A549 (cell line): ENCODE data around the gene PRR11. TPM values are rescaled to one million over a fixed set of nuclear protein-coding genes. Genes with fewer than 3 reads are reported as not detected.

Experiments used
- ATAC-seq, 2 experiments: fragments of 200-7000 bp in 1 of 2; fragments of >200 bp in 1 of 2; cut with Nextera tagmentation in 1 of 2; cut with Tn5 transposase in 1 of 2; 3 replicates each; pipeline versions ENCODE4 v1.8.0 to v1.9.1; 2018 to 2020; ENCODE audit warnings: mild to moderate bottlenecking in 1 of 2, moderate library complexity in 1 of 2
- CTCF ChIA-PET: fragments of 300-600 bp; sonication (Branson Sonifier 250); formaldehyde crosslinking; extraction: SDS; loops from one replicate; lab custom pipeline; 2021; ENCODE audit warnings: antibody characterized with exemption, inconsistent platforms; lab: Yijun Ruan, JAX
- POLR2A ChIA-PET: fragments of 350-600 bp; formaldehyde crosslinking; extraction: SDS; loops from one replicate; lab custom pipeline; 2021; ENCODE audit warnings: antibody characterized with exemption, inconsistent platforms; lab: Yijun Ruan, JAX
- DNase-seq, 2 experiments: peaks; one replicate each; pipeline versions ENCODE4 v3.0.0 to v3.0.0-alpha.2; 2011 to 2016; ENCODE audit warnings: low read depth in 1 of 2, low spot score in 1 of 2
- FAIRE-seq: peaks from 2 replicates; lab custom pipeline; 2011; peaks lifted over from hg19 to GRCh38; lab: Jason Lieb, UNC
- H3K27ac ChIP-seq, 2 experiments: fragments of >200 bp; sonication (Bioruptor Twin); formaldehyde crosslinking; 3 replicates each; pipeline ENCODE4 v1.5.1; 2016 to 2017
- H3K4me1 ChIP-seq: fragments of >200 bp; sonication (Bioruptor Twin); formaldehyde crosslinking; 3 replicates; pipeline ENCODE4 v1.6.1; 2016
- H3K4me2 ChIP-seq: fragments of >200 bp; sonication (Bioruptor Twin); formaldehyde crosslinking; 3 replicates; pipeline ENCODE4 v1.6.1; 2016
- H3K4me3 ChIP-seq: fragments of >200 bp; sonication (Bioruptor Twin); formaldehyde crosslinking; 3 replicates; pipeline ENCODE4 v1.5.1; 2016
- H3K9me3 ChIP-seq: fragments of >200 bp; sonication (Bioruptor Twin); formaldehyde crosslinking; 3 replicates; pipeline ENCODE4 v1.6.1; 2016
- CBX2 ChIP-seq: fragments of 200-600 bp; sonication (generic); IDR thresholded peaks from 2 replicates; pipeline ENCODE4 v1.6.1; 2016; ENCODE audit warnings: low read depth, mild to moderate bottlenecking, borderline replicate concordance
- CHD2 ChIP-seq: fragments of 150-350 bp; IDR thresholded peaks from 2 replicates; pipeline ENCODE4 v1.6.1; 2014; ENCODE audit warnings: low read length; ENCODE audit not compliant: partially characterized antibody
- EHF ChIP-seq: fragments of 250-450 bp; sonication (Bioruptor Pico); IDR thresholded peaks from 2 replicates; pipeline ENCODE4 v1.5.0; 2020; ENCODE audit warnings: mild to moderate bottlenecking
- EP300 ChIP-seq, 2 experiments: fragments of >200 bp; sonication (Bioruptor Twin); formaldehyde crosslinking; IDR thresholded peaks; 2 replicates in 1 of 2; 3 replicates in 1 of 2; pipeline ENCODE4 v1.6.1; 2016 to 2017
- FOSB ChIP-seq: fragments of 250-450 bp; sonication (Bioruptor Pico); IDR thresholded peaks from 2 replicates; pipeline ENCODE4 v1.5.0; 2020; ENCODE audit warnings: mild to moderate bottlenecking, moderate library complexity
- FOSL2 ChIP-seq, 2 experiments: fragments of 450-650 bp in 1 of 2; fragments of >200 bp in 1 of 2; sonication (Bioruptor Twin) in 1 of 2; formaldehyde crosslinking; IDR thresholded peaks; 2 replicates each; pipeline versions ENCODE4 v1.5.0 to v1.6.1; 2016 to 2020; ENCODE audit warnings: mild to moderate bottlenecking in 1 of 2, moderate library complexity in 1 of 2
- HDAC2 ChIP-seq: fragments of 200-600 bp; sonication (generic); IDR thresholded peaks from 2 replicates; pipeline ENCODE4 v1.6.1; 2016
- HOXA7 ChIP-seq: fragments of 250-450 bp; sonication (Bioruptor Pico); IDR thresholded peaks from 2 replicates; pipeline ENCODE4 v1.5.0; 2020; ENCODE audit warnings: mild to moderate bottlenecking, moderate library complexity
- HOXB5 ChIP-seq: fragments of 250-450 bp; sonication (Bioruptor Pico); IDR thresholded peaks from 2 replicates; pipeline ENCODE4 v1.5.0; 2020; ENCODE audit warnings: mild to moderate bottlenecking, moderate library complexity
- JUN ChIP-seq, 2 experiments: fragments of >200 bp; sonication (Bioruptor Twin); formaldehyde crosslinking; IDR thresholded peaks; 2 replicates in 1 of 2; 3 replicates in 1 of 2; pipeline ENCODE4 v1.6.1; 2016 to 2017
- KDM5A ChIP-seq: fragments of 200-600 bp; sonication (generic); IDR thresholded peaks from 2 replicates; pipeline ENCODE4 v1.6.1; 2016; ENCODE audit warnings: antibody characterized with exemption, mild to moderate bottlenecking
- MAZ ChIP-seq: fragments of 150-350 bp; IDR thresholded peaks from 2 replicates; pipeline ENCODE4 v1.6.1; 2014; ENCODE audit warnings: antibody characterized with exemption, low read depth, low read length, borderline replicate concordance
- NR3C1 ChIP-seq: fragments of >200 bp; sonication (Bioruptor Twin); formaldehyde crosslinking; IDR thresholded peaks from 3 replicates; pipeline ENCODE4 v1.6.1; 2017
- POLR2A ChIP-seq: IDR thresholded peaks from 2 replicates; pipeline ENCODE4 v1.6.1; 2012; ENCODE audit warnings: mild to moderate bottlenecking, low read length
- RCOR1 ChIP-seq: fragments of 150-350 bp; IDR thresholded peaks from 2 replicates; pipeline ENCODE4 v1.6.1; 2014; ENCODE audit warnings: antibody characterized with exemption, low read length, low read depth
- RNF2 ChIP-seq: fragments of 200-600 bp; sonication (generic); IDR thresholded peaks from 2 replicates; pipeline ENCODE4 v1.6.1; 2016; ENCODE audit warnings: low read depth, mild to moderate bottlenecking, antibody characterized with exemption, moderate library complexity, borderline replicate concordance
- SREBF2 ChIP-seq: fragments of 450-650 bp; IDR thresholded peaks from 2 replicates; pipeline ENCODE4 v1.6.1; 2014; ENCODE audit warnings: mild to moderate bottlenecking, moderate library complexity
- WGBS: methylation state at CpG from one replicate; pipeline ENCODE4 v1.1.6; 2017; ENCODE audit errors: missing lambda C conversion rate; 5-methylcytosine and 5-hydroxymethylcytosine counted together
- polyA plus RNA-seq, 4 experiments: library from polyadenylated mRNA; depleted of rRNA in 3 of 4; stranded (reverse); fragments of >200 nt; fragmentation: RNase III in 1 of 4; extraction: RNeasy Plus Mini Kit Qiagen cat#74134 plus additional on column Dnase treatment in 1 of 4; gene quantifications; 2 replicates in 3 of 4; 3 replicates in 1 of 4; pipeline ENCODE4 v1.2.3, GENCODE V29; 2011 to 2017
- small RNA-seq, 6 experiments: library from RNA; depleted of rRNA; stranded (forward); fragments of <200 nt; gene quantifications; one replicate each; pipeline ENCODE3, GENCODE V24; 2012
- TF ChIP-seq, protein P1 (sequence below): fragments of 200-600 bp; sonication (generic); IDR thresholded peaks from 2 replicates; pipeline ENCODE4 v1.6.1; 2016; ENCODE audit warnings: antibody characterized with exemption, mild to moderate bottlenecking, moderate library complexity
- TF ChIP-seq, protein P2 (sequence below): IDR thresholded peaks from 2 replicates; pipeline ENCODE4 v1.6.1; 2012; ENCODE audit warnings: low read depth, borderline replicate concordance
- TF ChIP-seq, protein P3 (sequence below): fragments of 150-350 bp; IDR thresholded peaks from 2 replicates; pipeline ENCODE4 v1.6.1; 2014; ENCODE audit warnings: low read depth, mild to moderate bottlenecking, low read length

The PRR11 gene
- polyA plus RNA-seq, 2 of the 4 experiments (the other 2 are of a cell fraction) = 66.4 to 66.9 TPM

DNA sequence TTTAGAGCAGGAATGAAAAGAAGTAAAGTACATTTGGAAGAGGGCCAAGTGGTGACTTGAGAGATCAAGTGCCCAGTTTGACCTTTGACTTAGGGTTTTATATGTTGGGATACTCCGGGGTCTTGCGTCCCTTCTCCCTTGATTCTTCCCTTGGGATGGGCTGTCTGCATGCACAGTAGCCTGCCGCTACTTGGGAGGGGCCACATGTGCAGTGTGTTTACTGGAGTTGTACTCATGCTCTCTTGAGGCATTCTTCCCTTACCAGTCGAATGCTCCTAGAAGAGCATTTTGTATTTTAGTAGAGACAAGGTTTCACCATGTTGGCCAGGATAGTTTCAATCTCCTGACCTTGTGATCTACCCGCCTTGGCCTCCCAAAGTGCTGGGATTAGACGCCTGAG, 88.5 kb downstream of the PRR11 start:
- no peaks in the 10 kb centered on the region for H3K9me3 ChIP-seq
- WGBS = 69% methylated on average over 6 of the region's 6 CpGs
- TF ChIP-seq HDAC2 = no peak
- TF ChIP-seq FOSB = no peak
- no peak for TF ChIP-seq NR3C1
- no peak for TF ChIP-seq SREBF2
- TF ChIP-seq FOSL2 (IDR thresholded peaks at IDR 0.05) = no peak
- no peak for TF ChIP-seq FOSL2 (CRISPR knock-in tag; IDR thresholded peaks at IDR 0.05)
- TF ChIP-seq MAZ = no peak
- no peak for TF ChIP-seq CHD2
- no peak for TF ChIP-seq HOXA7 (CRISPR knock-in tag)
- TF ChIP-seq, protein P1, sequence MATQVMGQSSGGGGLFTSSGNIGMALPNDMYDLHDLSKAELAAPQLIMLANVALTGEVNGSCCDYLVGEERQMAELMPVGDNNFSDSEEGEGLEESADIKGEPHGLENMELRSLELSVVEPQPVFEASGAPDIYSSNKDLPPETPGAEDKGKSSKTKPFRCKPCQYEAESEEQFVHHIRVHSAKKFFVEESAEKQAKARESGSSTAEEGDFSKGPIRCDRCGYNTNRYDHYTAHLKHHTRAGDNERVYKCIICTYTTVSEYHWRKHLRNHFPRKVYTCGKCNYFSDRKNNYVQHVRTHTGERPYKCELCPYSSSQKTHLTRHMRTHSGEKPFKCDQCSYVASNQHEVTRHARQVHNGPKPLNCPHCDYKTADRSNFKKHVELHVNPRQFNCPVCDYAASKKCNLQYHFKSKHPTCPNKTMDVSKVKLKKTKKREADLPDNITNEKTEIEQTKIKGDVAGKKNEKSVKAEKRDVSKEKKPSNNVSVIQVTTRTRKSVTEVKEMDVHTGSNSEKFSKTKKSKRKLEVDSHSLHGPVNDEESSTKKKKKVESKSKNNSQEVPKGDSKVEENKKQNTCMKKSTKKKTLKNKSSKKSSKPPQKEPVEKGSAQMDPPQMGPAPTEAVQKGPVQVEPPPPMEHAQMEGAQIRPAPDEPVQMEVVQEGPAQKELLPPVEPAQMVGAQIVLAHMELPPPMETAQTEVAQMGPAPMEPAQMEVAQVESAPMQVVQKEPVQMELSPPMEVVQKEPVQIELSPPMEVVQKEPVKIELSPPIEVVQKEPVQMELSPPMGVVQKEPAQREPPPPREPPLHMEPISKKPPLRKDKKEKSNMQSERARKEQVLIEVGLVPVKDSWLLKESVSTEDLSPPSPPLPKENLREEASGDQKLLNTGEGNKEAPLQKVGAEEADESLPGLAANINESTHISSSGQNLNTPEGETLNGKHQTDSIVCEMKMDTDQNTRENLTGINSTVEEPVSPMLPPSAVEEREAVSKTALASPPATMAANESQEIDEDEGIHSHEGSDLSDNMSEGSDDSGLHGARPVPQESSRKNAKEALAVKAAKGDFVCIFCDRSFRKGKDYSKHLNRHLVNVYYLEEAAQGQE = no peak
- TF ChIP-seq RNF2 = no peak
- TF ChIP-seq HOXB5 (CRISPR knock-in tag) = no peak
- TF ChIP-seq POLR2A = no peak
- no peak for TF ChIP-seq EHF (CRISPR knock-in tag)
- TF ChIP-seq, protein P2, sequence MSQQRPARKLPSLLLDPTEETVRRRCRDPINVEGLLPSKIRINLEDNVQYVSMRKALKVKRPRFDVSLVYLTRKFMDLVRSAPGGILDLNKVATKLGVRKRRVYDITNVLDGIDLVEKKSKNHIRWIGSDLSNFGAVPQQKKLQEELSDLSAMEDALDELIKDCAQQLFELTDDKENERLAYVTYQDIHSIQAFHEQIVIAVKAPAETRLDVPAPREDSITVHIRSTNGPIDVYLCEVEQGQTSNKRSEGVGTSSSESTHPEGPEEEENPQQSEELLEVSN = no peak
- TF ChIP-seq RCOR1 = no peak
- TF ChIP-seq, protein P3, sequence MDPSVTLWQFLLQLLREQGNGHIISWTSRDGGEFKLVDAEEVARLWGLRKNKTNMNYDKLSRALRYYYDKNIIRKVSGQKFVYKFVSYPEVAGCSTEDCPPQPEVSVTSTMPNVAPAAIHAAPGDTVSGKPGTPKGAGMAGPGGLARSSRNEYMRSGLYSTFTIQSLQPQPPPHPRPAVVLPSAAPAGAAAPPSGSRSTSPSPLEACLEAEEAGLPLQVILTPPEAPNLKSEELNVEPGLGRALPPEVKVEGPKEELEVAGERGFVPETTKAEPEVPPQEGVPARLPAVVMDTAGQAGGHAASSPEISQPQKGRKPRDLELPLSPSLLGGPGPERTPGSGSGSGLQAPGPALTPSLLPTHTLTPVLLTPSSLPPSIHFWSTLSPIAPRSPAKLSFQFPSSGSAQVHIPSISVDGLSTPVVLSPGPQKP = no peak
- TF ChIP-seq KDM5A = no peak
- TF ChIP-seq EP300 (IDR thresholded peaks at IDR 0.05) = no peak
- no peak for TF ChIP-seq CBX2
- TF ChIP-seq JUN (IDR thresholded peaks at IDR 0.05) = no peak
- no peak overlapping the region for H3K4me3 ChIP-seq
- ChIA-PET CTCF (interaction anchor here (1.1 kb wide), 1 partner anchor 10 kb away, joined by 3 read pairs; no protein-coding TSS in a partner anchor), POLR2A (no interaction called here)
- no peak overlapping the region for H3K27ac ChIP-seq
- DNase-seq (no peak), FAIRE-seq (no peak), ATAC-seq (no peak)
- H3K4me2 ChIP-seq = no peak overlapping the region
- H3K4me1 ChIP-seq = no peaks in the 10 kb centered on the region

Small RNAs within 50 kb of the gene (small RNA-seq; reads per million reads assigned to genes)
- 67.9 to 5,719 (median 4,757) reads per million in 6 experiments for gene MIR301A
- 13.0 to 1,911 (median 1,096) reads per million in 6 experiments for gene MIR454
- 0 to 12.0 (median 1.4) reads per million in 6 experiments for gene RNU2-58P

Other genes starting within 250 kb of the PRR11 start
- gene TRIM37, start 48.9 kb upstream of the PRR11 start, polyA plus RNA-seq (2011; rRNA removed) = 51.3 and 56.3 TPM in 2 replicates
- gene TRIM37, start 48.9 kb upstream of the PRR11 start, polyA plus RNA-seq (2017; fragmentation: RNase III; extraction: RNeasy Plus Mini Kit Qiagen cat#74134 plus additional on column Dnase treatment) = 26.2 to 29.4 TPM (median 28.6 TPM) in 3 replicates
- gene SKA2, start 560 bp upstream of the PRR11 start, polyA plus RNA-seq (2011; rRNA removed) = 43.4 and 59.6 TPM in 2 replicates
- gene SKA2, start 560 bp upstream of the PRR11 start, polyA plus RNA-seq (2017; fragmentation: RNase III; extraction: RNeasy Plus Mini Kit Qiagen cat#74134 plus additional on column Dnase treatment) = 138 to 148 TPM (median 147 TPM) in 3 replicates
- gene SMG8, start 54.3 kb downstream of the PRR11 start, polyA plus RNA-seq (2011; rRNA removed) = 27.3 and 30.6 TPM in 2 replicates
- gene SMG8, start 54.3 kb downstream of the PRR11 start, polyA plus RNA-seq (2017; fragmentation: RNase III; extraction: RNeasy Plus Mini Kit Qiagen cat#74134 plus additional on column Dnase treatment) = 20.1 to 21.3 TPM (median 20.9 TPM) in 3 replicates
- gene GDPD1, start 64.8 kb downstream of the PRR11 start, polyA plus RNA-seq (2011; rRNA removed) = 6.4 and 6.7 TPM in 2 replicates
- 1.5 to 2.4 TPM (median 2.3 TPM) in 3 replicates for gene GDPD1, start 64.8 kb downstream of the PRR11 start, polyA plus RNA-seq (2017; fragmentation: RNase III; extraction: RNeasy Plus Mini Kit Qiagen cat#74134 plus additional on column Dnase treatment)
- 8.2 and 9.6 TPM in 2 replicates for gene YPEL2, start 175.9 kb downstream of the PRR11 start, polyA plus RNA-seq (2011; rRNA removed)
- 2.2 to 5.4 TPM (median 4.7 TPM) in 3 replicates for gene YPEL2, start 175.9 kb downstream of the PRR11 start, polyA plus RNA-seq (2017; fragmentation: RNase III; extraction: RNeasy Plus Mini Kit Qiagen cat#74134 plus additional on column Dnase treatment)